ENCODE data around the gene CAB39.

DNA sequence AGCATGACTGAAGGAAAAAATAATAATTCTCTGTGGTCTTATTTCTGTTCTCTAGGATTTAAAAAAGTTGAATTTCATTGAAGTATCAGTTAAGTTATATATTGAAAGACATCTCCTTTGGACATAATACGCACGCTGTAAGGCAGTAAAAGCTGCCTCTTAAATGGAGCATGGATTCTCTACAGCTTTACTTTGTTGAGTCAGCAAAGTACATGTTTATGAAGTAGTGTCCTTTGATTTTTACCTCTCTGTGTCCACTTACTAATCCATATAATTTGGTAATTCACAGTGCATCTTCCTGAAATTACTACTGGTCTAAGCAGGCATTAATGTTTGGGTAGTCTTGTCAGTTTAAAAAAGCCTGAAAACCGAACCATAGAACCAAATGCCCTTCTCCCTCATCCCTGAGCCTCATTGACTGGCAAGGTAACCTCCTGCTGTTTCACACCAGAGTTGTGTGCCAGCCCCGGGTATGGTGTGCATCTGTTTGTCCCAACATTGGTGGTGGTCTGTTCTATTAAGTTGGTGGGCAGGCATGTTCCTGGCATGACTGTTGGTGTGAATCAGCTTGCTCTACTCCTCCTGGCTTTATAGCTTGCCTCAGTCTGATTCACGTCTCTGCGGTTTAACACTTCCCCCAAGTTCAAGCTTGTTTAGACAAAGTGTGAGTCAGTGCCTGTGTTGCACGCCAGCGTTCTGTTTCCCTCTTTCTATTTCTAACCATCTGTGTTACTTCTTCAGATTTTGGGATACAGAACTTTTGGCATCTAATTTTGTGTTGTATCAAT lies 81.1 kb downstream of the CAB39 start:
- TF ChIP-seq POLR2A (IDR thresholded peaks at IDR 0.05) (peak in 1 of 3 donors; percentile 20), CTCF (IDR thresholded peaks at IDR 0.05) (no peak)
